Measurements from ENCODE around the gene HOXA4. TPM values are rescaled to one million over a fixed set of nuclear protein-coding genes. Genes with fewer than 3 reads are reported as not detected.

The HOXA4 gene
- total and polyA plus RNA-seq, 2 of the 8 experiments (the other 6 are each of a cell fraction or from before 2014, with no cell fraction given): not detected

GRCh38 chr7:27097686-27098577 is 32.6 kb downstream of the HOXA4 start:
- Histone ChIP-seq H4K5ac (ENCODE audit: insufficient read length, low read depth, low read length) (no peak overlapping the region), H2AFZ (ENCODE audit: low read length) (no peak overlapping the region), H3K9me3 (ENCODE audit: insufficient read depth in 2 of 2, low read depth in 1 of 2, low read length in 1 of 2) (no peaks in the 10 kb centered on the region), H4K91ac (replicated peaks; ENCODE audit: insufficient read length, low read length) (no peak overlapping the region), H2BK20ac (ENCODE audit: low read length) (no peak overlapping the region), H2BK120ac (replicated peaks; ENCODE audit: low read depth, low read length) (no peak overlapping the region), H3K4me1 (replicated peaks in 1 of 4; ENCODE audit: control insufficient read depth in 3 of 4, insufficient read depth in 4 of 4, low read length in 3 of 4) (peaks cover 0 to 19% (median 13%) of the 10 kb centered on the region in 4 experiments; a peak in 6 of 7 replicates), H3K23me2 (ENCODE audit: low read depth, low read length) (peaks cover 6% of the 10 kb centered on the region; the same call in 1 of the 2 replicates), H3K4me3 (ENCODE audit: extremely low read depth in 1 of 4, insufficient read depth in 2 of 4, low read depth in 3 of 4, low read length in 4 of 4) (no peak overlapping the region), H3K4me2 (ENCODE audit: insufficient read depth in 1 of 2, low read depth in 2 of 2, low read length in 2 of 2) (peak overlapping the region; percentile 1 to 17; a peak in 2 of 4 replicates), H3K27me3 (replicated peaks in 1 of 4; ENCODE audit: control insufficient read depth in 3 of 4, extremely low read depth in 1 of 4, insufficient read depth in 3 of 4, low read length in 3 of 4) (peaks cover 93 to 100% (median 99%) of the 10 kb centered on the region in 4 experiments), H3K36me3 (ENCODE audit: control insufficient read depth in 2 of 4, insufficient read depth in 4 of 4, low read length in 3 of 4) (peaks cover 0 to 6% (median 0%) of the 10 kb centered on the region in 4 experiments; a peak in 1 of 8 replicates), H2BK5ac (ENCODE audit: low read depth, low read length) (no peak overlapping the region; the same call in 1 of the 2 replicates), H3K4ac (replicated peaks; ENCODE audit: insufficient read length, low read depth, low read length) (no peak overlapping the region), H3K79me1 (ENCODE audit: low read depth, low read length) (no peaks in the 10 kb centered on the region), H3K14ac (ENCODE audit: insufficient read length) (no peak overlapping the region), H3K18ac (ENCODE audit: extremely low read depth, low read length) (no peak overlapping the region), H3K27ac (ENCODE audit: low read depth, low read length) (no peak overlapping the region), H3K23ac (ENCODE audit: insufficient read length) (no peak overlapping the region), H2BK15ac (ENCODE audit: low read length) (no peak overlapping the region), H3K9ac (replicated peaks in 1 of 4; ENCODE audit: extremely low read depth in 1 of 4, low read depth in 3 of 4, low read length in 3 of 4) (no peak overlapping the region), H4K8ac (ENCODE audit: extremely low read depth, insufficient read depth, low read length) (no peak overlapping the region; the same call in 1 of the 2 replicates), H3K79me2 (ENCODE audit: control insufficient read depth in 1 of 2, insufficient read depth in 2 of 2, low read length in 2 of 2) (no peaks in the 10 kb centered on the region), H3K56ac (replicated peaks; ENCODE audit: insufficient read length, low read depth, low read length) (no peak overlapping the region), H2BK12ac (ENCODE audit: low read depth, low read length) (no peak overlapping the region), H2AK5ac (ENCODE audit: low read depth, low read length) (no peak overlapping the region), H4K20me1 (replicated peaks in 1 of 2; ENCODE audit: control insufficient read depth in 1 of 2, insufficient read depth in 2 of 2, low read length in 2 of 2) (peaks cover 22 to 39% of the 10 kb centered on the region in 2 experiments)
- CTCF ChIA-PET (ENCODE audit: partially characterized antibody): interaction anchor here (0.5 to 12.1 kb wide), 13 partner anchors 10 to 246 kb away, joined by 3 to 123 read pairs (median 3); partner anchors contain the start of genes HOXA3, HOXA5 and HOXA6
- WGBS, 2 experiments (ENCODE audit: extremely low coverage in 1 of 2, insufficient coverage in 1 of 2, insufficient read length in 1 of 2, insufficient replicate concordance in 2 of 2, low coverage in 1 of 2, low lambda C conversion rate in 2 of 2, missing lambda C conversion rate in 1 of 2): 5% methylated on average over 32 of the region's 35 CpGs; no CpG with 5 or more reads in 1 of the 2 experiments
- POLR2A ChIA-PET (ENCODE audit: partially characterized antibody): interaction anchor here (1.2 kb wide), 1 partner anchor 11 kb away, joined by 3 read pairs; no protein-coding TSS in a partner anchor
- FAIRE-seq (no peak), DNase-seq (ENCODE audit: low read depth in 1 of 2, low spot score in 2 of 2) (peak in 1 of 2 experiments; percentile 72)
- TF ChIP-seq CHD1 (IDR thresholded peaks at IDR 0.05; ENCODE audit: low read depth, low read length) (no peak), SIN3A (conservative IDR thresholded peaks at IDR 0.05 in 1 of 2, IDR thresholded peaks at IDR 0.05 in 1 of 2; ENCODE audit: low read depth in 1 of 2, low read length in 2 of 2) (no peak), TAF7 (optimal IDR thresholded peaks at IDR 0.05; ENCODE audit: borderline replicate concordance, low read depth, low read length) (no peak), RAD21 (IDR thresholded peaks at IDR 0.05 in 1 of 2, conservative IDR thresholded peaks at IDR 0.05 in 1 of 2; ENCODE audit: low read depth in 2 of 2, low read length in 2 of 2) (peak; percentile 21 to 43; a peak in 3 of 4 replicates), EGR1 (IDR thresholded peaks at IDR 0.05; ENCODE audit: borderline replicate concordance, low read depth, low read length) (no peak), CBX5 (IDR thresholded peaks at IDR 0.05; ENCODE audit: low read depth, low read length) (no peak), FOSL1 (IDR thresholded peaks at IDR 0.05; ENCODE audit: insufficient read depth, low read depth, low read length) (no peak), SRF (IDR thresholded peaks at IDR 0.05; ENCODE audit: low read depth, low read length) (no peak), BCL11A (IDR thresholded peaks at IDR 0.05; ENCODE audit: low read depth in 2 of 2, low read length in 2 of 2) (no peak)
